GM12878 (cell line): ENCODE measurements around the gene LST1. TPM values are rescaled to one million over a fixed set of nuclear protein-coding genes. Genes with fewer than 3 reads are reported as not detected.
A peak's percentile ranks its signal among the peaks of the same experiment; 100 is the strongest.

Source experiments
- CHD1 ChIP-seq: IDR thresholded peaks from 2 replicates; pipeline ENCODE4 v1.6.1; 2012; ENCODE audit warnings: low read depth, low read length, improper control_type of control experiment
- HCFC1 ChIP-seq: fragments of 150-350 bp; IDR thresholded peaks from 2 replicates; pipeline ENCODE4 v1.6.1; 2014; ENCODE audit warnings: low read length
- IKZF2 ChIP-seq, 2 experiments: fragments of 450-650 bp; IDR thresholded peaks; 2 replicates each; pipeline ENCODE4 v1.6.1; 2017; ENCODE audit warnings: mild to moderate bottlenecking in 2 of 2, moderate library complexity in 2 of 2
- SPI1 ChIP-seq: IDR thresholded peaks from 2 replicates; pipeline ENCODE4 v1.6.1; 2011; ENCODE audit warnings: low read depth, mild to moderate bottlenecking, low read length, moderate library complexity, borderline replicate concordance; ENCODE audit not compliant: insufficient read depth
- SREBF2 ChIP-seq: IDR thresholded peaks from 2 replicates; pipeline ENCODE4 v1.6.1; 2012; ENCODE audit warnings: mild to moderate bottlenecking, low read length
- SRF ChIP-seq, 2 experiments: IDR thresholded peaks; 2 replicates each; pipeline ENCODE4 v1.6.1; 2011; ENCODE audit warnings: low read depth in 2 of 2, low read length in 2 of 2, mild to moderate bottlenecking in 1 of 2, moderate library complexity in 1 of 2
- TAF1 ChIP-seq: IDR thresholded peaks from 2 replicates; pipeline ENCODE4 v1.6.1; 2011; ENCODE audit warnings: mild to moderate bottlenecking, low read depth, low read length, borderline replicate concordance
- WRNIP1 ChIP-seq: IDR thresholded peaks from 2 replicates; pipeline ENCODE4 v1.6.1; 2011; ENCODE audit warnings: low read depth, low read length, improper control_type of control experiment, borderline replicate concordance
- polyA plus RNA-seq, 11 experiments: library from polyadenylated mRNA; depleted of rRNA in 4 of 11; unstranded in 6 of 11; stranded (reverse) in 5 of 11; fragments of >200 nt; fragmentation: Nextera tagmentation in 4 of 11; fragmentation: Illumina TruSeq in 1 of 11; extraction: Ambion mirVana in 4 of 11; extraction: Trizol in 1 of 11; gene quantifications; 1 replicate in 1 of 11; 2 replicates in 10 of 11; pipeline versions ENCODE4 v1.2.1 to v1.2.3, GENCODE V29; 2011 to 2016; ENCODE audit warnings: inconsistent platforms in 2 of 11, missing spikeins in 2 of 11, low read depth in 1 of 11
- total RNA-seq, 4 experiments: library from RNA; depleted of rRNA in 3 of 4; stranded (reverse); fragments of >200 nt in 3 of 4; fragmentation: Illumina TruSeq in 1 of 4; extraction: Trizol in 1 of 4; gene quantifications; 2 replicates each; pipeline versions ENCODE4 v1.2.1 to v1.2.3, GENCODE V29; 2013 to 2021
- TF ChIP-seq, protein P1 (sequence below): IDR thresholded peaks from 2 replicates; pipeline ENCODE4 v1.6.1; 2012; ENCODE audit warnings: mild to moderate bottlenecking, low read depth, low read length
- TF ChIP-seq, protein P2 (sequence below): fragments of 450-650 bp; IDR thresholded peaks from 2 replicates; pipeline ENCODE4 v1.6.1; 2017; ENCODE audit warnings: mild to moderate bottlenecking, moderate library complexity
- TF ChIP-seq, protein P3 (sequence below): IDR thresholded peaks from 2 replicates; pipeline ENCODE4 v1.6.1; 2012; ENCODE audit warnings: low read depth, low read length, improper control_type of control experiment
- TF ChIP-seq, protein P4 (sequence below): fragments of 450-650 bp; conservative IDR thresholded peaks from 2 replicates; pipeline ENCODE4 v1.6.1; 2017; ENCODE audit warnings: mild to moderate bottlenecking, moderate library complexity
- TF ChIP-seq, protein P5 (sequence below): fragments of 450-650 bp; IDR thresholded peaks from 2 replicates; pipeline ENCODE4 v1.6.1; 2017; ENCODE audit warnings: mild to moderate bottlenecking, low read depth, inconsistent platforms; ENCODE audit not compliant: poor library complexity, severe bottlenecking

LST1 gene
- total and polyA plus RNA-seq, 10 of the 15 experiments (the other 5 are each of a cell fraction or from before 2014, with no cell fraction given): 4.1 to 35.5 (median 16.4) TPM

DNA sequence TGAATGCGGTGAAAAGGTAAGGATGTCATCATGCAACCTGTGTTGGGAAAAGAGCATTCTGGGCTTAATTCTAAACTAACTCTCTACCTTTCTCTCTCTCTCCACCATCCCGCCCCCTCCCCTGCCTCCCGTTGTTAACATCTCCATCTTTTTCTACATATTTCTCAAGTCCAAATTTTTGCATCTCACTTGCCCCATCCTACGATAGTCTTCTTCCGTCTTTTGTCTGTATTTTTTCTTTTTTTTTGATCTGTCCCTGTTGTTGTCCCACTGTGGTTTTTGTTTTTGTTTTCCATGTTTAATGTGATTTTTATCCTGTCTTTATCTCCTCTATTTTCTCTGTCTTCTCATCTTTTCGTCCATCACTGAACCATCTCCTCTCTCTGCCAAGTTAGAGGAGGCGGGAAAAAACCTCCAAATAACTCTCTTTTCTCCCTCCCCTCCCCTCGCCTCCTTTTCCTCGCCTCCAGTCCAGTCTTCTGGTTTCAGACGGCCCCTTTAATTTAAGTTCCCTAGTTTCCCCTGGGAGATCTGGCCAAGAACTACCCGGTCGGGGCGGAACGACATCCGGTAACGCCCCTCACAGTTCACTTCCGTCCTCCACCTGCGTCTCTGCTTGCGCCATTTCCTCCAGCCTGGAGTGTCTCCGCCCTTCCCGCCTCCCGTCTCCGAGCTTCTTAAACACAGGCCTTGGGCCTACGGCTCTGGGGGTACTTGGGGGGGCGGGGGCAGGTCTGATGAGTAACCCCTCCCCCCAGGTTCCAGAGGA, 38.9 kb upstream of the LST1 start, which contains the start of gene NFKBIL1 (continued):
- TF ChIP-seq, protein P1, sequence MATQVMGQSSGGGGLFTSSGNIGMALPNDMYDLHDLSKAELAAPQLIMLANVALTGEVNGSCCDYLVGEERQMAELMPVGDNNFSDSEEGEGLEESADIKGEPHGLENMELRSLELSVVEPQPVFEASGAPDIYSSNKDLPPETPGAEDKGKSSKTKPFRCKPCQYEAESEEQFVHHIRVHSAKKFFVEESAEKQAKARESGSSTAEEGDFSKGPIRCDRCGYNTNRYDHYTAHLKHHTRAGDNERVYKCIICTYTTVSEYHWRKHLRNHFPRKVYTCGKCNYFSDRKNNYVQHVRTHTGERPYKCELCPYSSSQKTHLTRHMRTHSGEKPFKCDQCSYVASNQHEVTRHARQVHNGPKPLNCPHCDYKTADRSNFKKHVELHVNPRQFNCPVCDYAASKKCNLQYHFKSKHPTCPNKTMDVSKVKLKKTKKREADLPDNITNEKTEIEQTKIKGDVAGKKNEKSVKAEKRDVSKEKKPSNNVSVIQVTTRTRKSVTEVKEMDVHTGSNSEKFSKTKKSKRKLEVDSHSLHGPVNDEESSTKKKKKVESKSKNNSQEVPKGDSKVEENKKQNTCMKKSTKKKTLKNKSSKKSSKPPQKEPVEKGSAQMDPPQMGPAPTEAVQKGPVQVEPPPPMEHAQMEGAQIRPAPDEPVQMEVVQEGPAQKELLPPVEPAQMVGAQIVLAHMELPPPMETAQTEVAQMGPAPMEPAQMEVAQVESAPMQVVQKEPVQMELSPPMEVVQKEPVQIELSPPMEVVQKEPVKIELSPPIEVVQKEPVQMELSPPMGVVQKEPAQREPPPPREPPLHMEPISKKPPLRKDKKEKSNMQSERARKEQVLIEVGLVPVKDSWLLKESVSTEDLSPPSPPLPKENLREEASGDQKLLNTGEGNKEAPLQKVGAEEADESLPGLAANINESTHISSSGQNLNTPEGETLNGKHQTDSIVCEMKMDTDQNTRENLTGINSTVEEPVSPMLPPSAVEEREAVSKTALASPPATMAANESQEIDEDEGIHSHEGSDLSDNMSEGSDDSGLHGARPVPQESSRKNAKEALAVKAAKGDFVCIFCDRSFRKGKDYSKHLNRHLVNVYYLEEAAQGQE: no peak
- TF ChIP-seq WRNIP1: 0 out of 2 replicates have a peak, but pooled peaks have one; percentile 88
- TF ChIP-seq, protein P2, sequence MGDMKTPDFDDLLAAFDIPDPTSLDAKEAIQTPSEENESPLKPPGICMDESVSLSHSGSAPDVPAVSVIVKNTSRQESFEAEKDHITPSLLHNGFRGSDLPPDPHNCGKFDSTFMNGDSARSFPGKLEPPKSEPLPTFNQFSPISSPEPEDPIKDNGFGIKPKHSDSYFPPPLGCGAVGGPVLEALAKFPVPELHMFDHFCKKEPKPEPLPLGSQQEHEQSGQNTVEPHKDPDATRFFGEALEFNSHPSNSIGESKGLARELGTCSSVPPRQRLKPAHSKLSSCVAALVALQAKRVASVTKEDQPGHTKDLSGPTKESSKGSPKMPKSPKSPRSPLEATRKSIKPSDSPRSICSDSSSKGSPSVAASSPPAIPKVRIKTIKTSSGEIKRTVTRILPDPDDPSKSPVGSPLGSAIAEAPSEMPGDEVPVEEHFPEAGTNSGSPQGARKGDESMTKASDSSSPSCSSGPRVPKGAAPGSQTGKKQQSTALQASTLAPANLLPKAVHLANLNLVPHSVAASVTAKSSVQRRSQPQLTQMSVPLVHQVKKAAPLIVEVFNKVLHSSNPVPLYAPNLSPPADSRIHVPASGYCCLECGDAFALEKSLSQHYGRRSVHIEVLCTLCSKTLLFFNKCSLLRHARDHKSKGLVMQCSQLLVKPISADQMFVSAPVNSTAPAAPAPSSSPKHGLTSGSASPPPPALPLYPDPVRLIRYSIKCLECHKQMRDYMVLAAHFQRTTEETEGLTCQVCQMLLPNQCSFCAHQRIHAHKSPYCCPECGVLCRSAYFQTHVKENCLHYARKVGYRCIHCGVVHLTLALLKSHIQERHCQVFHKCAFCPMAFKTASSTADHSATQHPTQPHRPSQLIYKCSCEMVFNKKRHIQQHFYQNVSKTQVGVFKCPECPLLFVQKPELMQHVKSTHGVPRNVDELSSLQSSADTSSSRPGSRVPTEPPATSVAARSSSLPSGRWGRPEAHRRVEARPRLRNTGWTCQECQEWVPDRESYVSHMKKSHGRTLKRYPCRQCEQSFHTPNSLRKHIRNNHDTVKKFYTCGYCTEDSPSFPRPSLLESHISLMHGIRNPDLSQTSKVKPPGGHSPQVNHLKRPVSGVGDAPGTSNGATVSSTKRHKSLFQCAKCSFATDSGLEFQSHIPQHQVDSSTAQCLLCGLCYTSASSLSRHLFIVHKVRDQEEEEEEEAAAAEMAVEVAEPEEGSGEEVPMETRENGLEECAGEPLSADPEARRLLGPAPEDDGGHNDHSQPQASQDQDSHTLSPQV: no peak
- TF ChIP-seq, protein P3, sequence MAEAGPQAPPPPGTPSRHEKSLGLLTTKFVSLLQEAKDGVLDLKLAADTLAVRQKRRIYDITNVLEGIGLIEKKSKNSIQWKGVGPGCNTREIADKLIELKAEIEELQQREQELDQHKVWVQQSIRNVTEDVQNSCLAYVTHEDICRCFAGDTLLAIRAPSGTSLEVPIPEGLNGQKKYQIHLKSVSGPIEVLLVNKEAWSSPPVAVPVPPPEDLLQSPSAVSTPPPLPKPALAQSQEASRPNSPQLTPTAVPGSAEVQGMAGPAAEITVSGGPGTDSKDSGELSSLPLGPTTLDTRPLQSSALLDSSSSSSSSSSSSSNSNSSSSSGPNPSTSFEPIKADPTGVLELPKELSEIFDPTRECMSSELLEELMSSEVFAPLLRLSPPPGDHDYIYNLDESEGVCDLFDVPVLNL: peak; percentile 53; the same call in 1 of the 2 replicates
- peak in 1 of 2 experiments; percentile 45; a peak in 2 of 4 replicates for TF ChIP-seq IKZF2 (IDR thresholded peaks at IDR 0.05)
- peak; percentile 61 for TF ChIP-seq SREBF2
- TF ChIP-seq CHD1: no peak
- TF ChIP-seq TAF1: 0 out of 2 replicates have a peak, but pooled peaks have one; percentile 63
- TF ChIP-seq, protein P4, sequence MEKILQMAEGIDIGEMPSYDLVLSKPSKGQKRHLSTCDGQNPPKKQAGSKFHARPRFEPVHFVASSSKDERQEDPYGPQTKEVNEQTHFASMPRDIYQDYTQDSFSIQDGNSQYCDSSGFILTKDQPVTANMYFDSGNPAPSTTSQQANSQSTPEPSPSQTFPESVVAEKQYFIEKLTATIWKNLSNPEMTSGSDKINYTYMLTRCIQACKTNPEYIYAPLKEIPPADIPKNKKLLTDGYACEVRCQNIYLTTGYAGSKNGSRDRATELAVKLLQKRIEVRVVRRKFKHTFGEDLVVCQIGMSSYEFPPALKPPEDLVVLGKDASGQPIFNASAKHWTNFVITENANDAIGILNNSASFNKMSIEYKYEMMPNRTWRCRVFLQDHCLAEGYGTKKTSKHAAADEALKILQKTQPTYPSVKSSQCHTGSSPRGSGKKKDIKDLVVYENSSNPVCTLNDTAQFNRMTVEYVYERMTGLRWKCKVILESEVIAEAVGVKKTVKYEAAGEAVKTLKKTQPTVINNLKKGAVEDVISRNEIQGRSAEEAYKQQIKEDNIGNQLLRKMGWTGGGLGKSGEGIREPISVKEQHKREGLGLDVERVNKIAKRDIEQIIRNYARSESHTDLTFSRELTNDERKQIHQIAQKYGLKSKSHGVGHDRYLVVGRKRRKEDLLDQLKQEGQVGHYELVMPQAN: peak; percentile 49; the same call in 1 of the 2 replicates
- peak; percentile 96 for TF ChIP-seq HCFC1
- TF ChIP-seq SRF (IDR thresholded peaks at IDR 0.05; ENCODE audit: low read depth in 2 of 2, low read length in 2 of 2): peak in 1 of 2 experiments; percentile 81; a peak in 2 of 4 replicates
- TF ChIP-seq, protein P5, sequence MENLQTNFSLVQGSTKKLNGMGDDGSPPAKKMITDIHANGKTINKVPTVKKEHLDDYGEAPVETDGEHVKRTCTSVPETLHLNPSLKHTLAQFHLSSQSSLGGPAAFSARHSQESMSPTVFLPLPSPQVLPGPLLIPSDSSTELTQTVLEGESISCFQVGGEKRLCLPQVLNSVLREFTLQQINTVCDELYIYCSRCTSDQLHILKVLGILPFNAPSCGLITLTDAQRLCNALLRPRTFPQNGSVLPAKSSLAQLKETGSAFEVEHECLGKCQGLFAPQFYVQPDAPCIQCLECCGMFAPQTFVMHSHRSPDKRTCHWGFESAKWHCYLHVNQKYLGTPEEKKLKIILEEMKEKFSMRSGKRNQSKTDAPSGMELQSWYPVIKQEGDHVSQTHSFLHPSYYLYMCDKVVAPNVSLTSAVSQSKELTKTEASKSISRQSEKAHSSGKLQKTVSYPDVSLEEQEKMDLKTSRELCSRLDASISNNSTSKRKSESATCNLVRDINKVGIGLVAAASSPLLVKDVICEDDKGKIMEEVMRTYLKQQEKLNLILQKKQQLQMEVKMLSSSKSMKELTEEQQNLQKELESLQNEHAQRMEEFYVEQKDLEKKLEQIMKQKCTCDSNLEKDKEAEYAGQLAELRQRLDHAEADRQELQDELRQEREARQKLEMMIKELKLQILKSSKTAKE: peak; percentile 40
- TF ChIP-seq SPI1: peak; percentile 65
